NB4 (cell line): ENCODE results near the gene SYCE3.
A peak's percentile ranks its signal among the peaks of the same experiment; 100 is the strongest.

Experiments
- CTCF ChIP-seq: IDR thresholded peaks from one replicate; pipeline ENCODE4 v1.5.1; 2012; ENCODE audit warnings: low read depth, low read length
- POLR2A ChIP-seq: IDR thresholded peaks from 2 replicates; pipeline ENCODE4 v1.6.1; 2011; ENCODE audit warnings: mild to moderate bottlenecking; ENCODE audit not compliant: insufficient read length; ENCODE audit errors: extremely low read depth

- TF ChIP-seq CTCF = peak; percentile 63
- TF ChIP-seq POLR2A = peak; percentile 31
These were observed at the start of gene SYCE3 for GRCh38 chr22:50562523-50563412.
